HepG2 (cell line): ENCODE data around the gene PCDH12. TPM values are rescaled to one million over a fixed set of nuclear protein-coding genes. Genes with fewer than 3 reads are reported as not detected.
A peak's percentile ranks its signal among the peaks of the same experiment; 100 is the strongest.

Experiments
- CCDC6 ChIP-seq: sonication (generic); formaldehyde crosslinking; IDR thresholded peaks from 2 replicates; pipeline ENCODE4 v1.8.1; 2022; ENCODE audit warnings: mild to moderate bottlenecking, missing genetic modification reagents, moderate library complexity
- KDM5A ChIP-seq: fragments of 200-600 bp; sonication (generic); IDR thresholded peaks from 2 replicates; pipeline ENCODE4 v1.7.0; 2018; ENCODE audit warnings: antibody characterized with exemption, mild to moderate bottlenecking, low read length, borderline replicate concordance
- KLF6 ChIP-seq: IDR thresholded peaks from 2 replicates; pipeline ENCODE4 v1.8.0; 2016; ENCODE audit warnings: missing biosample characterization, missing genetic modification reagents
- KMT2A ChIP-seq: sonication (generic); formaldehyde crosslinking; IDR thresholded peaks from 2 replicates; pipeline ENCODE4 v1.4.0; 2020; ENCODE audit warnings: missing genetic modification reagents
- MIXL1 ChIP-seq: IDR thresholded peaks from 2 replicates; pipeline ENCODE4 v1.6.1; 2016
- NR2C2 ChIP-seq: sonication (generic); formaldehyde crosslinking; IDR thresholded peaks from 2 replicates; pipeline ENCODE4 v1.4.0; 2020; ENCODE audit warnings: missing genetic modification reagents, mild to moderate bottlenecking, moderate library complexity, borderline replicate concordance
- REL ChIP-seq: sonication (generic); formaldehyde crosslinking; conservative IDR thresholded peaks from 2 replicates; pipeline ENCODE4 v1.8.0; 2022; ENCODE audit warnings: mild to moderate bottlenecking, missing genetic modification reagents, moderate library complexity
- SMYD3 ChIP-seq: sonication (generic); formaldehyde crosslinking; IDR thresholded peaks from 2 replicates; pipeline ENCODE4 v1.8.1; 2023; ENCODE audit warnings: mild to moderate bottlenecking, missing genetic modification reagents
- ZFYVE20 ChIP-seq: sonication (generic); formaldehyde crosslinking; IDR thresholded peaks from 2 replicates; pipeline ENCODE4 v1.8.0; 2023; ENCODE audit warnings: low read depth, mild to moderate bottlenecking, moderate library complexity, missing genetic modification reagents, borderline replicate concordance
- ZNF282 ChIP-seq: fragments of 450-650 bp; IDR thresholded peaks from 2 replicates; pipeline ENCODE4 v1.6.1; 2018; ENCODE audit not compliant: partially characterized antibody
- ZNF605 ChIP-seq: sonication (generic); formaldehyde crosslinking; IDR thresholded peaks from 2 replicates; pipeline ENCODE4 v1.8.0; 2022; ENCODE audit warnings: mild to moderate bottlenecking, missing genetic modification reagents
- ZNF615 ChIP-seq: sonication (generic); formaldehyde crosslinking; IDR thresholded peaks from 2 replicates; pipeline ENCODE4 v1.5.0; 2020; ENCODE audit warnings: mild to moderate bottlenecking, missing genetic modification reagents, borderline replicate concordance
- ZNF678 ChIP-seq: sonication (generic); formaldehyde crosslinking; IDR thresholded peaks from 2 replicates; pipeline ENCODE4 v1.4.0; 2020; ENCODE audit warnings: mild to moderate bottlenecking, missing genetic modification reagents
- ZNF772 ChIP-seq: sonication (generic); formaldehyde crosslinking; IDR thresholded peaks from 2 replicates; pipeline ENCODE4 v1.5.0; 2020; ENCODE audit warnings: mild to moderate bottlenecking, missing genetic modification reagents
- polyA plus RNA-seq, 8 experiments: library from polyadenylated mRNA; depleted of rRNA in 3 of 8; stranded (reverse) in 7 of 8; unstranded in 1 of 8; fragments of >200 nt; fragmentation: Illumina TruSeq in 4 of 8; extraction: Trizol in 4 of 8; gene quantifications; 2 replicates each; pipeline versions ENCODE4 v1.2.1 to v1.2.3, GENCODE V29; 2011 to 2016; ENCODE audit warnings: low read depth in 4 of 8, missing spikeins in 1 of 8, mixed read lengths in 1 of 8; ENCODE audit not compliant: insufficient read depth in 1 of 8
- total RNA-seq, 5 experiments: library from RNA; depleted of rRNA; stranded (reverse); fragments of >200 nt; fragmentation: Illumina TruSeq; extraction: Trizol; gene quantifications; 2 replicates each; pipeline ENCODE4 v1.2.3, GENCODE V29; 2016; ENCODE audit warnings: low read depth in 1 of 5
- TF ChIP-seq, protein P1 (sequence below), 2 experiments: IDR thresholded peaks; 2 replicates each; pipeline ENCODE4 v1.6.1; 2011 to 2012; ENCODE audit warnings: low read length in 2 of 2, borderline replicate concordance in 1 of 2, low read depth in 1 of 2, mild to moderate bottlenecking in 1 of 2, moderate library complexity in 1 of 2
- TF ChIP-seq, protein P2 (sequence below): sonication (generic); formaldehyde crosslinking; IDR thresholded peaks from 2 replicates; pipeline ENCODE4 v1.5.0; 2020; ENCODE audit warnings: mild to moderate bottlenecking, missing genetic modification reagents, moderate library complexity
- TF ChIP-seq, protein P3 (sequence below): sonication (generic); formaldehyde crosslinking; IDR thresholded peaks from 2 replicates; pipeline ENCODE4 v1.8.1; 2022; ENCODE audit warnings: mild to moderate bottlenecking, missing genetic modification reagents
- TF ChIP-seq, protein P4 (sequence below): sonication (generic); formaldehyde crosslinking; IDR thresholded peaks from 2 replicates; pipeline ENCODE4 v1.9.0; 2021; ENCODE audit warnings: missing genetic modification reagents, borderline replicate concordance
- TF ChIP-seq, protein P5 (sequence below): sonication (generic); formaldehyde crosslinking; IDR thresholded peaks from 2 replicates; pipeline ENCODE4 v1.5.0; 2020; ENCODE audit warnings: mild to moderate bottlenecking, missing genetic modification reagents

Gene PCDH12
- total and polyA plus RNA-seq, 2 of the 13 experiments (the other 11 are each of a cell fraction or from before 2014, with no cell fraction given): not detected

DNA sequence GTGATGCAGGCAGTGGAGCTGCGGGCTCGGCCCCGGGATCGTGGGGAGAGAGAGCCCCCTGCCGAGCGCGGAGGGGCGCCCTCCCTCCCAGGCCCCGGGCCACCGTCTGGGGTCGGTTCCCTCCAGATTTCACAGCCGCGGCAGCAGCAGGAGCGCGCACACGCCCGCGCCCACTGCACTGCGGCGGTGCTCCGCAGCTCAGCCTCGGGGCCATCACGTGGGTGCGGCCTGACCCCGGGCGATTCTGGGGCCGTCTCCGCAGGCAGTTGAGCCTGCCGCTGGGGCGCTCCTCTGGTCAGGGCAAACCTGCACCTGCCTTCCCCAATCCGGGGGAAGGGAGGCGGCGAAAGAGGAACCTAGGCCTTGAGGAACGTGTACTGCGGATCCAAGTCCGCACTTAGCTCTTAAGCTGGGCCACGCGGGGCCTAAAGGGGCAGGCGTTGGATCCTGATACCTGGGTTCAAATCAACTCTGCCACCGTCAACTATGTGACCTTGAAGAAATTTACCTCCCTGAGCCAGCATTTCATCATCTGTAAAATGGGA, 43.7 kb downstream of the PCDH12 start (continued):
- no peak for TF ChIP-seq ZNF615 (CRISPR knock-in tag)
- TF ChIP-seq REL: no peak
- TF ChIP-seq ZNF605 (CRISPR knock-in tag): no peak
- TF ChIP-seq MIXL1: no peak
- TF ChIP-seq, protein P1, sequence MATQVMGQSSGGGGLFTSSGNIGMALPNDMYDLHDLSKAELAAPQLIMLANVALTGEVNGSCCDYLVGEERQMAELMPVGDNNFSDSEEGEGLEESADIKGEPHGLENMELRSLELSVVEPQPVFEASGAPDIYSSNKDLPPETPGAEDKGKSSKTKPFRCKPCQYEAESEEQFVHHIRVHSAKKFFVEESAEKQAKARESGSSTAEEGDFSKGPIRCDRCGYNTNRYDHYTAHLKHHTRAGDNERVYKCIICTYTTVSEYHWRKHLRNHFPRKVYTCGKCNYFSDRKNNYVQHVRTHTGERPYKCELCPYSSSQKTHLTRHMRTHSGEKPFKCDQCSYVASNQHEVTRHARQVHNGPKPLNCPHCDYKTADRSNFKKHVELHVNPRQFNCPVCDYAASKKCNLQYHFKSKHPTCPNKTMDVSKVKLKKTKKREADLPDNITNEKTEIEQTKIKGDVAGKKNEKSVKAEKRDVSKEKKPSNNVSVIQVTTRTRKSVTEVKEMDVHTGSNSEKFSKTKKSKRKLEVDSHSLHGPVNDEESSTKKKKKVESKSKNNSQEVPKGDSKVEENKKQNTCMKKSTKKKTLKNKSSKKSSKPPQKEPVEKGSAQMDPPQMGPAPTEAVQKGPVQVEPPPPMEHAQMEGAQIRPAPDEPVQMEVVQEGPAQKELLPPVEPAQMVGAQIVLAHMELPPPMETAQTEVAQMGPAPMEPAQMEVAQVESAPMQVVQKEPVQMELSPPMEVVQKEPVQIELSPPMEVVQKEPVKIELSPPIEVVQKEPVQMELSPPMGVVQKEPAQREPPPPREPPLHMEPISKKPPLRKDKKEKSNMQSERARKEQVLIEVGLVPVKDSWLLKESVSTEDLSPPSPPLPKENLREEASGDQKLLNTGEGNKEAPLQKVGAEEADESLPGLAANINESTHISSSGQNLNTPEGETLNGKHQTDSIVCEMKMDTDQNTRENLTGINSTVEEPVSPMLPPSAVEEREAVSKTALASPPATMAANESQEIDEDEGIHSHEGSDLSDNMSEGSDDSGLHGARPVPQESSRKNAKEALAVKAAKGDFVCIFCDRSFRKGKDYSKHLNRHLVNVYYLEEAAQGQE (IDR thresholded peaks at IDR 0.05; ENCODE audit: borderline replicate concordance in 1 of 2, low read depth in 1 of 2, low read length in 2 of 2): no peak
- TF ChIP-seq, protein P2, sequence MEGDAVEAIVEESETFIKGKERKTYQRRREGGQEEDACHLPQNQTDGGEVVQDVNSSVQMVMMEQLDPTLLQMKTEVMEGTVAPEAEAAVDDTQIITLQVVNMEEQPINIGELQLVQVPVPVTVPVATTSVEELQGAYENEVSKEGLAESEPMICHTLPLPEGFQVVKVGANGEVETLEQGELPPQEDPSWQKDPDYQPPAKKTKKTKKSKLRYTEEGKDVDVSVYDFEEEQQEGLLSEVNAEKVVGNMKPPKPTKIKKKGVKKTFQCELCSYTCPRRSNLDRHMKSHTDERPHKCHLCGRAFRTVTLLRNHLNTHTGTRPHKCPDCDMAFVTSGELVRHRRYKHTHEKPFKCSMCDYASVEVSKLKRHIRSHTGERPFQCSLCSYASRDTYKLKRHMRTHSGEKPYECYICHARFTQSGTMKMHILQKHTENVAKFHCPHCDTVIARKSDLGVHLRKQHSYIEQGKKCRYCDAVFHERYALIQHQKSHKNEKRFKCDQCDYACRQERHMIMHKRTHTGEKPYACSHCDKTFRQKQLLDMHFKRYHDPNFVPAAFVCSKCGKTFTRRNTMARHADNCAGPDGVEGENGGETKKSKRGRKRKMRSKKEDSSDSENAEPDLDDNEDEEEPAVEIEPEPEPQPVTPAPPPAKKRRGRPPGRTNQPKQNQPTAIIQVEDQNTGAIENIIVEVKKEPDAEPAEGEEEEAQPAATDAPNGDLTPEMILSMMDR (CRISPR knock-in tag): peak; percentile 75
- no peak for TF ChIP-seq ZFYVE20
- TF ChIP-seq SMYD3 (CRISPR knock-in tag): no peak
- TF ChIP-seq KMT2A (CRISPR knock-in tag): no peak
- 0 out of 2 replicates have a peak, but pooled peaks have one; percentile 29 for TF ChIP-seq NR2C2 (CRISPR knock-in tag)
- TF ChIP-seq CCDC6 (CRISPR knock-in tag): peak; percentile 31; the same call in 1 of the 2 replicates
- TF ChIP-seq ZNF282: no peak
- TF ChIP-seq ZNF772 (CRISPR knock-in tag): no peak
- TF ChIP-seq, protein P3, sequence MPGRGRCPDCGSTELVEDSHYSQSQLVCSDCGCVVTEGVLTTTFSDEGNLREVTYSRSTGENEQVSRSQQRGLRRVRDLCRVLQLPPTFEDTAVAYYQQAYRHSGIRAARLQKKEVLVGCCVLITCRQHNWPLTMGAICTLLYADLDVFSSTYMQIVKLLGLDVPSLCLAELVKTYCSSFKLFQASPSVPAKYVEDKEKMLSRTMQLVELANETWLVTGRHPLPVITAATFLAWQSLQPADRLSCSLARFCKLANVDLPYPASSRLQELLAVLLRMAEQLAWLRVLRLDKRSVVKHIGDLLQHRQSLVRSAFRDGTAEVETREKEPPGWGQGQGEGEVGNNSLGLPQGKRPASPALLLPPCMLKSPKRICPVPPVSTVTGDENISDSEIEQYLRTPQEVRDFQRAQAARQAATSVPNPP: no peak
- TF ChIP-seq KLF6: no peak
- no peak for TF ChIP-seq ZNF678 (CRISPR knock-in tag)
- TF ChIP-seq KDM5A: no peak
- TF ChIP-seq, protein P4, sequence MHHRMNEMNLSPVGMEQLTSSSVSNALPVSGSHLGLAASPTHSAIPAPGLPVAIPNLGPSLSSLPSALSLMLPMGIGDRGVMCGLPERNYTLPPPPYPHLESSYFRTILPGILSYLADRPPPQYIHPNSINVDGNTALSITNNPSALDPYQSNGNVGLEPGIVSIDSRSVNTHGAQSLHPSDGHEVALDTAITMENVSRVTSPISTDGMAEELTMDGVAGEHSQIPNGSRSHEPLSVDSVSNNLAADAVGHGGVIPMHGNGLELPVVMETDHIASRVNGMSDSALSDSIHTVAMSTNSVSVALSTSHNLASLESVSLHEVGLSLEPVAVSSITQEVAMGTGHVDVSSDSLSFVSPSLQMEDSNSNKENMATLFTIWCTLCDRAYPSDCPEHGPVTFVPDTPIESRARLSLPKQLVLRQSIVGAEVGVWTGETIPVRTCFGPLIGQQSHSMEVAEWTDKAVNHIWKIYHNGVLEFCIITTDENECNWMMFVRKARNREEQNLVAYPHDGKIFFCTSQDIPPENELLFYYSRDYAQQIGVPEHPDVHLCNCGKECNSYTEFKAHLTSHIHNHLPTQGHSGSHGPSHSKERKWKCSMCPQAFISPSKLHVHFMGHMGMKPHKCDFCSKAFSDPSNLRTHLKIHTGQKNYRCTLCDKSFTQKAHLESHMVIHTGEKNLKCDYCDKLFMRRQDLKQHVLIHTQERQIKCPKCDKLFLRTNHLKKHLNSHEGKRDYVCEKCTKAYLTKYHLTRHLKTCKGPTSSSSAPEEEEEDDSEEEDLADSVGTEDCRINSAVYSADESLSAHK: no peak
- TF ChIP-seq, protein P5, sequence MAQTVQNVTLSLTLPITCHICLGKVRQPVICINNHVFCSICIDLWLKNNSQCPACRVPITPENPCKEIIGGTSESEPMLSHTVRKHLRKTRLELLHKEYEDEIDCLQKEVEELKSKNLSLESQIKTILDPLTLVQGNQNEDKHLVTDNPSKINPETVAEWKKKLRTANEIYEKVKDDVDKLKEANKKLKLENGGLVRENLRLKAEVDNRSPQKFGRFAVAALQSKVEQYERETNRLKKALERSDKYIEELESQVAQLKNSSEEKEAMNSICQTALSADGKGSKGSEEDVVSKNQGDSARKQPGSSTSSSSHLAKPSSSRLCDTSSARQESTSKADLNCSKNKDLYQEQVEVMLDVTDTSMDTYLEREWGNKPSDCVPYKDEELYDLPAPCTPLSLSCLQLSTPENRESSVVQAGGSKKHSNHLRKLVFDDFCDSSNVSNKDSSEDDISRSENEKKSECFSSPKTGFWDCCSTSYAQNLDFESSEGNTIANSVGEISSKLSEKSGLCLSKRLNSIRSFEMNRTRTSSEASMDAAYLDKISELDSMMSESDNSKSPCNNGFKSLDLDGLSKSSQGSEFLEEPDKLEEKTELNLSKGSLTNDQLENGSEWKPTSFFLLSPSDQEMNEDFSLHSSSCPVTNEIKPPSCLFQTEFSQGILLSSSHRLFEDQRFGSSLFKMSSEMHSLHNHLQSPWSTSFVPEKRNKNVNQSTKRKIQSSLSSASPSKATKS (CRISPR knock-in tag): no peak
